Stimulated activated CD4-positive, alpha-beta T cell treated with anti-CD3 and anti-CD28 coated beads, Interleukin-1b, Interleukin-23, amount 100 ng/mL, for 4 hours (primary cell): ENCODE results near the gene RAB20.
"Not testable (repeated sequence)": the region's sequence is repeated elsewhere in the genome, so short reads cannot be mapped to it uniquely, and the experiment has no call there.

Source experiments
- DNase-seq, 2 donors: peaks; one replicate each; pipeline ENCODE4 v3.0.0-alpha.2; 2020; ENCODE audit warnings: low read depth in 2 of 2

RAB20 gene

GRCh38 chr13:110561344-110562035 is at the start of gene RAB20:
TSS of gene RAB20 (minus strand) at chr13:110561722. CDS start at chr13:110561519, 203 bp downstream.
- DNase-seq: peak; percentile 49 to 51

DNA sequence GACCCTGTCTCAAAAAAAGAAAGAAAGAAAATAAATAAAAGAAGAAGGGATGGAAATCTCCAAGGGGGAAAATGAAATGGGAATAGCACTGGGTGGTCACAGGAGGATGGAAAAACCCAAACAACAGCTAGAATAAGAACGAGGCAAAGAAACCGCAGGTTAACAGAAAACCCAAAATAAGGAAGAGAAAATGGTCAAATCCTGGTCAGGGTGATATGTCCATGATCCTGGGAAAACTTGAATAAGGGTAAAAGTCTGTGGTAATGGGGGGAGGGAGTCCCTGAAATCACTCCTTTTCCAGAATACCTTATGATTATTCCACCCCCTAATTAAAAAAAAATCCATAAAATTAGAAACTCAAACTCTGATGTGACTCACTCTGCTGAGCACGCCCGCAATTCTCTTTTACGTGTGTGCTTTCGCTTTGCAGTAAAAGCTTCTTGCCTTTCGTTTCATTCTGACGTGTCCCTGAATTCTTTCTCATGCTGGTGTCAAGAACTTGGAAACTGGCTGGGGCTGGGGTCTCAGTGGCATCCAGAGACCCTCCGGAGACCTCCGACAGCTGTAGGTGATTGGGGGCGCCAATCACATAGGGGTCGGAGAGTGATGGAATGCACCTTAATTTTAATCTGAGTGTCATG is 49.6 kb upstream of the RAB20 start:
- DNase-seq: no peak

GRCh38 chr13:110607675-110608224 is 46.2 kb upstream of the RAB20 start:
- DNase-seq: no peak

DNA sequence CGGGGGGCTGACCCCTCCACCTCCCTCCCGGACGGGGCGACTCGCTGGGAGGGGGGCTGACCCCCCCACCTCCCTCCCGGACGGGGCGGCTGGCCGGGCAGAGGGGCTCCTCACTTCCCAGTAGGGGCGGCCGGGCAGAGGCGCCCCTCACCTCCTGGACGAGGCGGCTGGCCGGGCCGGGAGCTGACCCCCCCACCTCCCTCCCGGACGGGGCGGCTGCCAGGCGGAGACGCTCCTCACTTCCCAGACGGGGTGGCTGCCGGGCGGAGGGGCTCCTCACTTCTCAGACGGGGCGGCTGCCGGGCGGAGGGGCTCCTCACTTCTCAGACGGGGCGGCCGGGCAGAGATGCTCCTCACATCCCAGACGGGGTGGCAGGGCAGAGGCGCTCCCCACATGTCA is 44.8 kb upstream of the RAB20 start:
- DNase-seq: not testable (repeated sequence)

DNA sequence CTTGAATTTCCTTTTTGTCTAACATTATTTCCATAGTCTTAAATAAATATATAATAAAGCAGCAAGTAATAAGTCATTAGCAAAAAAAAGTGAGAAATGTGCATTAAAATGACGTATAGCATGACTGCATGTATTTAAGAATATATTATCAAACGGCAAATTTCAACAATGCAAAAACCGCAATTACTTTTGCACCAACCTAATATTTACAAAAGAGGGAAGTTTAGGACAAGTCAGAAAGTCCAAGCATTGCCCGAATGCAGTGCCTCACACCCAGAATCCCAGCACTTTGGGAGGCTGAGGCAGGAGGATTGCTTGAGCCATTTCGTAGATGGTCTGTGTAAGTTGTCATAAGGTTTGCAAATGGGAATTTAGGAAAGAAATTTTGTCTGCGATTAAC is 43.6 kb upstream of the RAB20 start:
- no peak for DNase-seq

DNA sequence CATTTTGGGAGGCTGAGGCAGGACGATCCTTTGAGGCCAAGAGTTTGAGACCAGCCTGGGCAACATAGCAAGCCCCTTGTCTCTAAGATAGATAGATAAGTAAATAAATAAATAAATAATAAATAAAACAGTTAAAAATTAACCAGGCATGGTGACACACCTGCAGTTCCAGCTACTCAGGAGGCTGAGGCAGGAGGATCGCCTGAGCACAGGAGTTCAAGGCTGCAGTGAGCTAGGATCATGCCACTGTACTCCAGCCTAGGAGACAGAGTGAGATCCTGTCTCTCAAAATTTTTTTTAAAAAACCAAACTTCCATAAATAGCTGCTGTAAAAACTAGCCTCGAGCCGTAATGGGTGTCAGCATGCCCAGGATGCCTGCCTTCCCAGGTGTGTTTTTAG is 39.5 kb upstream of the RAB20 start:
- no peak for DNase-seq

DNA sequence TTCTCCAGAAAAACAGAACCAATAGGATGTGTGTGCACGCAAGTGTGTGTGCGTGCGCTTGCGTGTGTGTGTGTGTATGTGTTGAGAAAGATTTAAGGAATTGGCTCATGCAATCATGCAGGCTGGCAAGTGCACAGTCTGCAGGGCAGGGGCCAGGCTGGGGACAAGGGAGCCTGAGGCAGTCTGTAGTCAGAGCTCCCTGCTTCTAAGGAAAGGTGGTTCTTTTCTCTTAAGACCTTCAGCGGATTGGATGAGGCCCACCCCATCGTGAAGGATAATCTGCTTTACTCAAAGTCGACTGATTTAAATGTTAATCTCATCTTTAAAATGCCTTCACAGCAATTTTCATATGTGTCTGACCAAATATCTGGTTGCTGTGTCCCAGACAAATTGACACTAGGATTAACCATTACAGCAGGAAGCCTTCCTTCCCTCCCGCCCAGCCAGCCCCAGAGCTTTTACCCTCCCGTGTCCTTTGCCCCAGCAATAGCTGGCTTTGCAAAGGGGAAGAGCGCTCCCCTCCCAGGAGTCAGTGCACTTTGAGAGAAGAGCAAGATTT is 38.8 kb upstream of the RAB20 start:
- no peak for DNase-seq

GRCh38 chr13:110597041-110597689 is 35.6 kb upstream of the RAB20 start:
- no peak for DNase-seq

DNA sequence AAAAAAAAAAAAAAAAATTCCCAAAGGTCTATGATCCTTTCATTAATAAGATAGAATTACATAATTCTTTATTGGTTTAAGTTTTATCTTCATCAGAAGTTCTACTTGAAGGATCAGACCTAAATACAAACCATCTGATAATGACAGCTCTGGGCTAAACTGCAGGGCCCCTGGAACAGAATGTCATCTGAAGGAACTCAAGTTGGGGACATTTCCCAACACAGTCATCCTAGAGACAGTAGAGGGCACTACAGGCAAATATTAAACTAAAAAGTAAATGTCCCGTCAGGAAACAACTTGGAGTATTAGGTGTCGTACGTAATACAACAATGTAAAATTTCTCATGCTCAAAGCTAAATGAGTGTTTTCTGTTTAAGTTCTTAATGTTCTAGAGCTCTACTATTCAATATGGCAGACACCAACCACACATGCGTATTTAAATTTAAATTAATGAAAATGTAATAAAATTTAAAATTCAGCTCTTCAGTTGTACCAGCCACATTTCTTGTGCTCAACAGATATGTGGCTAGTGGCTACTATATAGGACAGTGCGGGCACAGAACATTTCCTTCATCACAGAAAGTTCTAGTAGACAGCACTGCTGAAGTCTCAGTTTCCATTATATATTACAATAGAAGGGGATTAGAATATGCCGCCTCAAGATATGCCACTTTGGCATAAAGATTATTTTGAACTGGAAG is 32.1 kb upstream of the RAB20 start:
- no peak for DNase-seq

GRCh38 chr13:110592665-110593064 is 31.1 kb upstream of the RAB20 start:
- DNase-seq: no peak

DNA sequence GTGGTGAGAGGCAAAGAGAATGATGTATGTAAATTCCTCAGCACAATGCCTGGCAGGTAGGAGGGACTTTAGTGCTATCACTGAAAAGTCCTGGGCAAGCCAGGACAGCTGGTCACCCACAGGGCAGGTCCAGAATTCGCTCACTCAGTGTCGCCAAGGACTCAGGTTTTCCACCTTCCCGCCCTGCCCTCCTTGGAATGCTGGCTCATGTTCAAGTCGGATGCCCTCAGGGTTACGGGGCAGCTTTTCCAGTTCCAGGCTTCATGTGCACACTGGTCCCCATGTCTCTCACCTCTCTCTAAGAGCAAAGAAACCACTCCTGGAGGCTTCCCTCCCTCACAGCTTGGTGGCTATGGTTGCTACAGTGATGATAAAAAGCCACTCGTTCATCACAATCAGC is 29.1 kb upstream of the RAB20 start:
- DNase-seq: no peak

DNA sequence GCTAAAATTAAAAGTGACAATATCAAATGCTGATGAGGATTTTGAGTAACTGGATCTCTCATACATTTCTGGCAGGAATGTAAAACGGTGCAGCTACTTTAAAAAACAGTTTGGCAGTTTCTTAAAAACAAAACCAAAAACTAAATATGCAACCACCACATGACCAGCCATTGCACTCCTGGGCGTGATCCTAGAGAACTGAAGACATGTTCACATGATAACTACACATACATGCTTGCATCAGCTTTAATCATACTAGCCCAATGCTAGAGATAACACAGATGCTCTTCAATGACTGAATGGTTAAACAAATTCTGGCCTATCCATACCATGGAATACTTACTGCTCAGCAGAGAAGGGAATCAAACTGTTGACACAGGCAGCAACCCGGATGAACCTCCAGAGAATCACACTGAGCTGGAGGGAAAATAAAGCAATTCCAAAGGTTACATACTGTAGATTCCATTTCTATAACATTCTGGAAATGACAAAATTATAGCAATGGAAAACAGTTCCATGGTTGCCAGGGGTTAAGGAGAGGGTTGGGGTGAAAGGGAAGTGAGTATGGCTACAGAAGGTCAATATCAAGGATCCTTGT is 28.4 kb upstream of the RAB20 start:
- DNase-seq: no peak

DNA sequence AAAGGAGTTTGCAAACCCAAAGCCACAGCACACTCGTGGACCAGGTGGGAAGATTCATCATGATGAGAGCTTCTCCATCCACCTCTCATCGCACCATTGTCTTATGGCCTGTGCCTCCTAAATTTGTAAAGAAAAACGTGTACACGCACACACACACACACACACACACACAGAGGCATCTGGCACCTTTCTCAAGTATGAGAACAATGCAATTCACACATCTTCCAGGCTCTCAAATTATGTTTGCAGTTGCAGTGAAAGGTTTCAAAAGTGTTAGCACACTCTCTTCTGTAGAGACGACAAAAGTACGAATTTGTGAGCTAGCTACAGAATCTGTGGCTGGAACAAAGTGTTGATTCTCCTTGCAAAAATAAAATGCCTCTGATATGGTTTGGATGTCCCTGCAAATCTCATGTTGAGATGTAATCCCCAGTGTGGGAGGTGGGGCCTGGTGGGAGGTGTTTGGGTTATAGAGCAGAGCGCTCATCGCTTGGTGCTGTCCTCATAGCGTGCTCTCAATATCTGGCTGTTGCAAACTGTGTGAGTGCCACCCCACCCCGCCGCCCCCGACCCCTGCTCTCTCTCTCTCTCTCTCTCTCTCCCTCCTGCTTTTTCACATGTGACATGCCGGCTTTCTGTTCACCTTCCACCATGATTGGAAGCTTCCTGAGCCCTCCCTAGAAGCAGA is 21.8 kb upstream of the RAB20 start:
- DNase-seq: no peak

GRCh38 chr13:110582421-110582954 is 21.0 kb upstream of the RAB20 start:
- no peak for DNase-seq

DNA sequence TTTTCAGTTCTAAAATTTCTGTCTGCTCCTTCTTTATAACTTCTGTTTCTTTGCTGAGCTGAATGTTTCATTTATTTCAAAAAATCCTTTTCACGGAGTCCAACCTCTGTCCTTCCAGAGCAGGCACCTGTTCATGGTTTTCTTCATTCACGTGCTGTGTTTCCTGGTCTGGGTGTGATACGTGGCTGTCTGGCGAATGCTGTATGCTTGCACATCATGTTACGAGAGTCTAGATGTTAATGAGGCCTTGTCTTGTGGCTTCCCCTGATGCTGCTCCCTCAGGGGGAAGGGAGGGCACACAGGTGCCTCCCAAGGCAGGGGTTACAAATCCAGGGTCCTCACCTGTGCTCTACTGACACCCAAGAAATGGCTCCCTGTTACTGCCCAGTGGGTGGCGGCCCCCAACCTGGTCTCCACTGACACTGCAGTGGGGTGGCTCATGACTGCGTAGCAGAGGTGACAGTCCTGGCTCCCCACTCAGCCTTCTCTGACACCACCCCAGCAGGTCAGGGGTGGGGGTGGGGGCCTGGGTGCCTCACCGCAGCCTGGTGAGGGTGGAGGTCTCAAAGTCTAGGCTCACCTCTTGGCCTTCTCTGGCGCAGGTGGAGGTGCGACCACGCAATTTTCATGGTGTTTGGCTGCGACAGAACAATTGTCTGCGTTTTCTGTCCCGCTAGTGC is 20.1 kb upstream of the RAB20 start:
- no peak for DNase-seq

DNA sequence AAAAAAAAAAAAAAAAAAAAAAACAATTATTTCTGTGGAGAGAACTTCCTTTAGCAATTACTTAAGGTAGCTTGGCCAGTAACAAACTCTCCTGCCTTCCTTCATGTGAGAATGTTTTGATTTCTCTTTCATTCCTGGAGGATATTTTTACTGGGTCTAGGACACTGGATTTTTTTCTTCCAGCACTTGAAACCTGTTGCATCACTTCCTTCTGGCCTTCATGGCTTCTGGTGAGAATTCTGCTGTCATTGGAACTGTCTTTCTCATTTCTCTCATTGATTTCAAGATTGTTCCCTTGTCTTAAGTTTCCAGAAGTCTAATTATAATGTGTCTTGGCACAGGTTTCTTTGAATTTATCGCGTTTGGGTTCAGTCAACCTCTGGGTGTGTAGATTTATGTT is 19.3 kb upstream of the RAB20 start:
- no peak for DNase-seq

DNA sequence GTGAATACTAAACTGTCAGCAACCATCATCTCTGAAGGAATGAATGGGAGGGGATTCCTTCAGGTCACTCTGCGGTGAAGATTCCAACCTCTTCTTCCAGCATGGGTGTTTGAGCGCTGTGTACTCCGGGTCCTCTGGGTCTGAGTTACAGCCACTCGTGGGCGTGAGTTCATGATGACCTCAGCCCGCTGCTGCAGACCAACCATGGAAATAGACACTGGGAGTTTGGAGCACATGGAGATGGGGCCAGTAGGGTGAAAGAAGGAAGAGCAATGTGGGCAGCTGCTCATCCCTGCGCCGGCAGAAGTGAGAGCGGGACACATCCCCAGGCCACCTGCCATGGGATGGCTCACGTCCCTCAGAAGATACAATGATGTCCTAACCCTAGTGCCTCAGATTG is 16.8 kb upstream of the RAB20 start:
- DNase-seq: no peak

DNA sequence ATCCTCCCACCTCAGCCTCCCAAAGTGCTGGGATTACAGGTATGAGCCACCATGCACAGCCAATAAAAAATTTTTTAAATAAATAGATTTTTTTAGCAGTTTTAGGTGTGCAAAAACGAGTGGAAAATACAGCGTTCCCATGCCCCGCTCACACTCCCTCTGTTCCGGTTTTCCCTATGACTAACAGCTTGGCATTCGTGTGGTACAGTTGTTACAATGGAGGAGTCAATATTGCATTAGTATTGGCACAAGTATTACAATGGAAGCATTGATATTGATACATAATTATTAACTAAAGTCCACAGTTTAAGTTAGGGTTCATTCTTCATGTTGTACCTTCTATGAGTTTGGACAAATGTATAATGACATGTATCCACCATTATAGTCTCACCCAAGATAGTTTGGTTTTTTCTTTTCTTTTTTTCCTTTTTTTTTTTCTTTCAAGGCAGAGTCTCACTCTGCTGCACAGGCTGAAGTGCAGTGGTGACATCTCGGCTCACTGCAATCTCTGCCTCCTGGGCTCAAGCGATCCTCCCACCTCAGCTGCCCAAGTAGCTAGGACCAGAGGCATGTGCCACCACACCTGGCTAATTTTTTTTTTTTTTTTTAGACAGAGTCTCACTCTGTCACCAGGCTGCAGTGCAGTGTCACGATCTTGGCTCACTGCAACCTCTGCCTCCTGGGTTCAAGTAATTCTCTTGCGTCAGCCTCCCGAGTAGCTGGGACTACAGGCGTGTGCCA is 15.4 kb upstream of the RAB20 start:
- no peak for DNase-seq

- no peak for DNase-seq
Observed at GRCh38 chr13:110576070-110576394, 14.5 kb upstream of the RAB20 start.
